ENCODE results near the gene OR10A3.

- no peak for TF ChIP-seq CTCF (IDR thresholded peaks at IDR 0.05; ENCODE audit: low read length)
- TF ChIP-seq EZH2 (IDR thresholded peaks at IDR 0.05; ENCODE audit: borderline replicate concordance, low read length), result no peak
These were observed 42.7 kb downstream of the OR10A3 start for GRCh38 chr11:7898666-7899283.

All from OCI-LY1 (cell line).